SK-N-SH (cell line): Measurements from ENCODE around the gene VASP. TPM values are rescaled to one million over a fixed set of nuclear protein-coding genes. Genes with fewer than 3 reads are reported as not detected.

Experiments used
- CTCF ChIA-PET: fragments of 300-600, 350-600 bp; formaldehyde crosslinking; extraction: SDS; loops from one replicate; lab custom pipeline; 2021; lab: Yijun Ruan, JAX
- POLR2A ChIA-PET: fragments of 350-600 bp; sonication (Branson Sonifier 250); formaldehyde crosslinking; extraction: SDS; loops from one replicate; lab custom pipeline; 2020; ENCODE audit warnings: antibody characterized with exemption, inconsistent platforms; lab: Yijun Ruan, JAX
- DNase-seq: peaks from one replicate; pipeline ENCODE4 v3.0.0; 2012
- H2AFZ ChIP-seq: fragments of 200-600 bp; sonication (generic); 2 replicates; pipeline ENCODE4 v1.8.1; 2016; ENCODE audit warnings: antibody characterized with exemption, mild to moderate bottlenecking, low read depth
- H3F3A ChIP-seq: fragments of 200-600 bp; sonication (generic); replicated peaks from 2 replicates; pipeline ENCODE3; 2016; ENCODE audit warnings: antibody characterized with exemption, mild to moderate bottlenecking; ENCODE audit not compliant: insufficient read depth
- H3K27ac ChIP-seq, 2 experiments: fragments of 200-500 bp in 1 of 2; fragments of 200-600 bp in 1 of 2; sonication (Bioruptor generic) in 1 of 2; sonication (generic), shearing (Covaris generic) in 1 of 2; 2 replicates each; pipeline versions ENCODE4 v1.5.1 to v1.6.1; 2014 to 2016; ENCODE audit warnings: low read depth in 2 of 2, inconsistent platforms in 1 of 2, low read length in 1 of 2, mild to moderate bottlenecking in 1 of 2, mixed read lengths in 1 of 2
- H3K27me3 ChIP-seq: fragments of 200-600 bp; sonication (generic), shearing (Covaris generic); 2 replicates; pipeline ENCODE4 v1.6.1; 2016; ENCODE audit warnings: mixed run types; ENCODE audit not compliant: insufficient read depth
- H3K36me3 ChIP-seq, 2 experiments: fragments of 200-500 bp in 1 of 2; fragments of 200-600 bp in 1 of 2; sonication (Bioruptor generic) in 1 of 2; sonication (generic) in 1 of 2; replicated peaks in 1 of 2; 2 replicates each; pipeline versions ENCODE3 to v1.5.1; 2014 to 2016; ENCODE audit warnings: low read length in 1 of 2, mild to moderate bottlenecking in 1 of 2; ENCODE audit not compliant: insufficient read depth in 2 of 2, control insufficient read depth in 1 of 2
- H3K4me1 ChIP-seq, 2 experiments: fragments of 200-500 bp in 1 of 2; fragments of 200-600 bp in 1 of 2; sonication (Bioruptor generic) in 1 of 2; sonication (generic), shearing (Covaris generic) in 1 of 2; 2 replicates each; pipeline versions ENCODE4 v1.5.1 to v1.6.1; 2014 to 2016; ENCODE audit warnings: low read depth in 1 of 2, low read length in 1 of 2, mixed run types in 1 of 2; ENCODE audit not compliant: insufficient read depth in 2 of 2, control insufficient read depth in 1 of 2
- H3K4me2 ChIP-seq: fragments of 200-600 bp; sonication (generic), shearing (Covaris generic); 2 replicates; pipeline ENCODE4 v1.6.1; 2017; ENCODE audit warnings: mixed run types
- H3K4me3 ChIP-seq, 2 experiments: fragments of 200-500 bp in 1 of 2; fragments of 200-600 bp in 1 of 2; sonication (Bioruptor generic) in 1 of 2; sonication (generic), shearing (Covaris generic) in 1 of 2; 2 replicates each; pipeline versions ENCODE4 v1.5.1 to v1.8.1; 2014 to 2016; ENCODE audit warnings: low read depth in 2 of 2, inconsistent platforms in 1 of 2, low read length in 1 of 2, mild to moderate bottlenecking in 1 of 2, mixed read lengths in 1 of 2, moderate library complexity in 1 of 2
- H3K79me2 ChIP-seq: fragments of 200-600 bp; sonication (generic); 2 replicates; pipeline ENCODE4 v1.8.1; 2017; ENCODE audit warnings: mild to moderate bottlenecking; ENCODE audit not compliant: insufficient read depth
- H3K9ac ChIP-seq: fragments of 200-600 bp; sonication (generic); 2 replicates; pipeline ENCODE4 v1.6.1; 2017; ENCODE audit warnings: mixed run types
- H3K9me2 ChIP-seq: fragments of 200-600 bp; sonication (generic); 2 replicates; pipeline ENCODE4 v1.6.1; 2017; ENCODE audit warnings: mixed run types
- H3K9me3 ChIP-seq: fragments of 200-600 bp; sonication (generic); 2 replicates; pipeline ENCODE4 v1.6.1; 2017; ENCODE audit warnings: mixed run types, mild to moderate bottlenecking, moderate library complexity
- H4K20me1 ChIP-seq: fragments of 200-600 bp; sonication (generic); 2 replicates; pipeline ENCODE4 v1.6.1; 2017; ENCODE audit warnings: mild to moderate bottlenecking, mixed run types; ENCODE audit not compliant: insufficient read depth
- CHD2 ChIP-seq: fragments of 150-350 bp; IDR thresholded peaks from 2 replicates; pipeline ENCODE4 v1.6.1; 2018; ENCODE audit warnings: low read length; ENCODE audit not compliant: partially characterized antibody
- EP300 ChIP-seq, 2 experiments: IDR thresholded peaks; 2 replicates each; pipeline versions ENCODE4 v1.4.0 to v1.6.1; 2012; ENCODE audit warnings: borderline replicate concordance in 1 of 2, low read depth in 1 of 2, low read length in 1 of 2
- EZH2phosphoT487 ChIP-seq: fragments of 200-600 bp; sonication (generic); IDR thresholded peaks from 2 replicates; pipeline ENCODE4 v1.6.1; 2017; ENCODE audit warnings: low read depth, mixed run types, mild to moderate bottlenecking, antibody characterized with exemption, moderate library complexity, borderline replicate concordance
- GATA2 ChIP-seq: sonication (generic); formaldehyde crosslinking; IDR thresholded peaks from 2 replicates; pipeline ENCODE4 v1.5.0; 2020; ENCODE audit warnings: mild to moderate bottlenecking, missing genetic modification reagents
- MAX ChIP-seq: IDR thresholded peaks from 2 replicates; pipeline ENCODE4 v1.4.0; 2012; ENCODE audit warnings: low read depth
- MXI1 ChIP-seq: IDR thresholded peaks from 2 replicates; pipeline ENCODE4 v1.6.1; 2012; ENCODE audit warnings: mild to moderate bottlenecking, low read depth, low read length, improper control_type of control experiment
- NFIC ChIP-seq: IDR thresholded peaks from 2 replicates; pipeline ENCODE4 v1.4.0; 2012; ENCODE audit warnings: borderline replicate concordance
- NRF1 ChIP-seq: IDR thresholded peaks from 2 replicates; pipeline ENCODE4 v1.6.1; 2012; ENCODE audit warnings: low read depth, mild to moderate bottlenecking, low read length
- PBX3 ChIP-seq: IDR thresholded peaks from 2 replicates; pipeline ENCODE4; 2012
- RAD21 ChIP-seq: IDR thresholded peaks from 2 replicates; pipeline ENCODE4 v1.6.1; 2012; ENCODE audit warnings: mild to moderate bottlenecking, low read length
- RFX5 ChIP-seq: IDR thresholded peaks from 2 replicates; pipeline ENCODE4 v1.6.1; 2012; ENCODE audit warnings: mild to moderate bottlenecking, improper control_type of control experiment, low read length
- RXRA ChIP-seq: IDR thresholded peaks from 2 replicates; pipeline ENCODE4 v1.4.0; 2012; ENCODE audit warnings: low read depth, mild to moderate bottlenecking, borderline replicate concordance
- SMC3 ChIP-seq: IDR thresholded peaks from 2 replicates; pipeline ENCODE4 v1.6.1; 2012; ENCODE audit warnings: low read depth, low read length, improper control_type of control experiment
- TCF12 ChIP-seq: IDR thresholded peaks from 2 replicates; pipeline ENCODE4 v1.4.0; 2012
- TEAD4 ChIP-seq: IDR thresholded peaks from 2 replicates; pipeline ENCODE4 v1.4.0; 2012; ENCODE audit warnings: mild to moderate bottlenecking, borderline replicate concordance; ENCODE audit not compliant: insufficient read depth
- ZBTB33 ChIP-seq: IDR thresholded peaks from 2 replicates; pipeline ENCODE4 v1.4.0; 2012; ENCODE audit warnings: low read depth, borderline replicate concordance
- WGBS: methylation state at CpG from one replicate; pipeline ENCODE4 v1.1.6; 2017; ENCODE audit warnings: low lambda C conversion rate; 5-methylcytosine and 5-hydroxymethylcytosine counted together
- polyA plus RNA-seq, 3 experiments: library from polyadenylated mRNA; depleted of rRNA; stranded (reverse); fragments of >200 nt; gene quantifications; 2 replicates each; pipeline ENCODE4 v1.2.3, GENCODE V29; 2012
- TF ChIP-seq, protein P1 (sequence below): fragments of 150-350 bp; IDR thresholded peaks from 2 replicates; pipeline ENCODE4 v1.6.1; 2016; ENCODE audit warnings: mild to moderate bottlenecking, low read depth, low read length
- TF ChIP-seq, protein P2 (sequence below): fragments of 200-600 bp; sonication (generic); IDR thresholded peaks from 2 replicates; pipeline ENCODE4 v1.6.1; 2017; ENCODE audit warnings: antibody characterized with exemption, mild to moderate bottlenecking, moderate library complexity

VASP gene
- polyA plus RNA-seq, 1 of the 3 experiments (the other 2 are of a cell fraction): 37.8 TPM

DNA sequence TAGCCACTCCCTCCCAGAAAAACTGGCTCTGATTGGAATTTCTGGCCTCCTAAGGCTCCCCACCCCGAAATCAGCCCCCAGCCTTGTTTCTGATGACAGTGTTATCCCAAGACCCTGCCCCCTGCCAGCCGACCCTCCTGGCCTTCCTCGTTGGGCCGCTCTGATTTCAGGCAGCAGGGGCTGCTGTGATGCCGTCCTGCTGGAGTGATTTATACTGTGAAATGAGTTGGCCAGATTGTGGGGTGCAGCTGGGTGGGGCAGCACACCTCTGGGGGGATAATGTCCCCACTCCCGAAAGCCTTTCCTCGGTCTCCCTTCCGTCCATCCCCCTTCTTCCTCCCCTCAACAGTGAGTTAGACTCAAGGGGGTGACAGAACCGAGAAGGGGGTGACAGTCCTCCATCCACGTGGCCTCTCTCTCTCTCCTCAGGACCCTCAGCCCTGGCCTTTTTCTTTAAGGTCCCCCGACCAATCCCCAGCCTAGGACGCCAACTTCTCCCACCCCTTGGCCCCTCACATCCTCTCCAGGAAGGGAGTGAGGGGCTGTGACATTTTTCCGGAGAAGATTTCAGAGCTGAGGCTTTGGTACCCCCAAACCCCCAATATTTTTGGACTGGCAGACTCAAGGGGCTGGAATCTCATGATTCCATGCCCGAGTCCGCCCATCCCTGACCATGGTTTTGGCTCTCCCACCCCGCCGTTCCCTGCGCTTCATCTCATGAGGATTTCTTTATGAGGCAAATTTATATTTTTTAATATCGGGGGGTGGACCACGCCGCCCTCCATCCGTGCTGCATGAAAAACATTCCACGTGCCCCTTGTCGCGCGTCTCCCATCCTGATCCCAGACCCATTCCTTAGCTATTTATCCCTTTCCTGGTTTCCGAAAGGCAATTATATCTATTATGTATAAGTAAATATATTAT lies 33.3 kb upstream of the VASP start:
- H3K27ac ChIP-seq: no peak overlapping the region
- no peak for DNase-seq
- H2AFZ ChIP-seq: no peak overlapping the region
- H3K4me1 ChIP-seq: peaks cover 0 to 12% of the 10 kb centered on the region in 2 experiments; a peak in 2 of 4 replicates
- no peaks in the 10 kb centered on the region for H3K9me2 ChIP-seq
- no peaks in the 10 kb centered on the region for H3K9me3 ChIP-seq
- no peak overlapping the region for H3K4me3 ChIP-seq
- peaks cover 11% of the 10 kb centered on the region for H3F3A ChIP-seq
- H3K79me2 ChIP-seq: no peaks in the 10 kb centered on the region
- WGBS: 76% methylated on average over 27 of the region's 27 CpGs
- H3K27me3 ChIP-seq: no peaks in the 10 kb centered on the region
- no peak for TF ChIP-seq RAD21
- TF ChIP-seq RFX5: no peak
- no peak for TF ChIP-seq MAX
- TF ChIP-seq TEAD4: no peak
- no peak for TF ChIP-seq CHD2
- TF ChIP-seq MXI1: no peak
- no peak for TF ChIP-seq NFIC
- no peak for TF ChIP-seq NRF1
- TF ChIP-seq GATA2 (CRISPR knock-in tag): no peak
- no peak for TF ChIP-seq TCF12
- TF ChIP-seq, protein P1, sequence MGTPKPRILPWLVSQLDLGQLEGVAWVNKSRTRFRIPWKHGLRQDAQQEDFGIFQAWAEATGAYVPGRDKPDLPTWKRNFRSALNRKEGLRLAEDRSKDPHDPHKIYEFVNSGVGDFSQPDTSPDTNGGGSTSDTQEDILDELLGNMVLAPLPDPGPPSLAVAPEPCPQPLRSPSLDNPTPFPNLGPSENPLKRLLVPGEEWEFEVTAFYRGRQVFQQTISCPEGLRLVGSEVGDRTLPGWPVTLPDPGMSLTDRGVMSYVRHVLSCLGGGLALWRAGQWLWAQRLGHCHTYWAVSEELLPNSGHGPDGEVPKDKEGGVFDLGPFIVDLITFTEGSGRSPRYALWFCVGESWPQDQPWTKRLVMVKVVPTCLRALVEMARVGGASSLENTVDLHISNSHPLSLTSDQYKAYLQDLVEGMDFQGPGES: no peak
- no peak for TF ChIP-seq RXRA
- no peak for TF ChIP-seq PBX3
- TF ChIP-seq, protein P2, sequence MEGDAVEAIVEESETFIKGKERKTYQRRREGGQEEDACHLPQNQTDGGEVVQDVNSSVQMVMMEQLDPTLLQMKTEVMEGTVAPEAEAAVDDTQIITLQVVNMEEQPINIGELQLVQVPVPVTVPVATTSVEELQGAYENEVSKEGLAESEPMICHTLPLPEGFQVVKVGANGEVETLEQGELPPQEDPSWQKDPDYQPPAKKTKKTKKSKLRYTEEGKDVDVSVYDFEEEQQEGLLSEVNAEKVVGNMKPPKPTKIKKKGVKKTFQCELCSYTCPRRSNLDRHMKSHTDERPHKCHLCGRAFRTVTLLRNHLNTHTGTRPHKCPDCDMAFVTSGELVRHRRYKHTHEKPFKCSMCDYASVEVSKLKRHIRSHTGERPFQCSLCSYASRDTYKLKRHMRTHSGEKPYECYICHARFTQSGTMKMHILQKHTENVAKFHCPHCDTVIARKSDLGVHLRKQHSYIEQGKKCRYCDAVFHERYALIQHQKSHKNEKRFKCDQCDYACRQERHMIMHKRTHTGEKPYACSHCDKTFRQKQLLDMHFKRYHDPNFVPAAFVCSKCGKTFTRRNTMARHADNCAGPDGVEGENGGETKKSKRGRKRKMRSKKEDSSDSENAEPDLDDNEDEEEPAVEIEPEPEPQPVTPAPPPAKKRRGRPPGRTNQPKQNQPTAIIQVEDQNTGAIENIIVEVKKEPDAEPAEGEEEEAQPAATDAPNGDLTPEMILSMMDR: no peak
- no peak for TF ChIP-seq EP300 (IDR thresholded peaks at IDR 0.05; ENCODE audit: borderline replicate concordance in 1 of 2, low read depth in 1 of 2, low read length in 1 of 2)
- TF ChIP-seq SMC3: no peak
- TF ChIP-seq ZBTB33: no peak
- no peak for TF ChIP-seq EZH2phosphoT487
- POLR2A ChIA-PET: no interaction called here
- CTCF ChIA-PET: interaction anchor here (2.0 to 27.6 kb wide), 3 partner anchors 11 to 31 kb away, joined by 12 to 870 read pairs (median 17); no protein-coding TSS in a partner anchor
- H4K20me1 ChIP-seq: peaks cover 30% of the 10 kb centered on the region; the same call in 1 of the 2 replicates
- H3K4me2 ChIP-seq: no peak overlapping the region
- H3K9ac ChIP-seq: no peak overlapping the region
- no peaks in the 10 kb centered on the region for H3K36me3 ChIP-seq
